ENCODE results near the gene KIF1A. TPM values are rescaled to one million over a fixed set of nuclear protein-coding genes. Genes with fewer than 3 reads are reported as not detected.

KIF1A gene
- total and polyA plus RNA-seq, 10 of the 15 experiments (the other 5 are each of a cell fraction or from before 2014, with no cell fraction given) = 0.04 to 0.95 (median 0.06) TPM; not detected in 5

DNA sequence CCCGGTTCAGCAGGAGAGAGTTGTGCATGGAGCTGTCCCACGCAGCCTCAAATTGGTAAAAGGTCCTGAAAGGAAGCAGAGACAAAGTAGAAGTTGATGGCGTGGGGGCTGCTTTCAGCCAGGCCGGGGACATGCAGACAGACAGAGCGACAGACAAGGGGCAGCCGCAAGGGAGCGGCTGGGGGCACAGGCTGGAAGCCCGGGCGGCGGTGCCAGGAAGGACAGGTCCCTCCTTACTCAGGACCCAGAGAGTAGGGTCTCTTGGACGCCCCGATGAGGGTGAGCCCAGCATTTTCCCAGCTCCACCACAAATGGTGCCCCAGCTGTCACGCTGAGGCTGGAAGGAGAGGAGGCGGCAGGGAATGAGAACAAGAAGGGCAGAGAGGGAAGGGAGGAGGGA, 93.1 kb downstream of the KIF1A start (continued):
- TF ChIP-seq BCL11A (IDR thresholded peaks at IDR 0.05; ENCODE audit: low read depth, low read length) (no peak), SREBF2 (IDR thresholded peaks at IDR 0.05; ENCODE audit: low read length) (no peak), NFIC (IDR thresholded peaks at IDR 0.05; ENCODE audit: low read depth, low read length) (no peak), ASH2L (IDR thresholded peaks at IDR 0.05; ENCODE audit: borderline replicate concordance, low read depth) (no peak), EP300 (IDR thresholded peaks at IDR 0.05; ENCODE audit: borderline replicate concordance in 1 of 2, control insufficient read depth in 1 of 2, low read depth in 2 of 2, low read length in 2 of 2) (no peak), TAF1 (IDR thresholded peaks at IDR 0.05; ENCODE audit: borderline replicate concordance, low read depth, low read length) (no peak), NFXL1 (IDR thresholded peaks at IDR 0.05; ENCODE audit: borderline replicate concordance) (no peak), HDAC6 (IDR thresholded peaks at IDR 0.05; ENCODE audit: unreplicated experiment) (no peak), KDM1A (IDR thresholded peaks at IDR 0.05; ENCODE audit: borderline replicate concordance) (no peak), TARDBP (IDR thresholded peaks at IDR 0.05; ENCODE audit: borderline replicate concordance) (no peak)

DNA sequence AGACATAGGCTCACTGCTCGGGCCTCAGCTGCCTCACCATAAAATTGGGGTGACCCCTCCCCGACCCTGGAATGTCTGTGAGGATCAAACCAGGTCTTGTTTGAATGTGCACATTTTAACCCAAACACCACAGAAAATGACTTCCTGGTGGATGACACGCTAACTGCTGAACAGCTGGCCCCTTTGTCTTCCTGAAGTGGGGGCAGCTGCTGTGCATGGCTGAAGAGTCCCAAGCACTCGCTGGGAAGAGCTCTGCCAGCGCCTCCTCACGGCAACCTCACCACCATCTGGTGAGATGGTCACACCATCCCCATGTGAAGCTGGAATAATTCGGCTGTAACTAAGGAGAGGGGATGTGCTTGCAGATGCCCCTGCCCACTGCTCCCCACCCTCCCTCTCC, 94.3 kb downstream of the KIF1A start:
- Histone ChIP-seq H3K27ac (ENCODE audit: control insufficient read depth, insufficient read depth) (no peak overlapping the region), H3K9me3 (replicated peaks; ENCODE audit: control insufficient read depth, insufficient read depth, low read length) (no peaks in the 10 kb centered on the region), H3K4me2 (ENCODE audit: control insufficient read depth, insufficient read depth) (no peak overlapping the region), H3K79me2 (ENCODE audit: control insufficient read depth, insufficient read depth, low read length) (no peaks in the 10 kb centered on the region), H2AFZ (ENCODE audit: control insufficient read depth, low read depth, low read length) (no peak overlapping the region), H3K9ac (ENCODE audit: control insufficient read depth, insufficient read depth, low read length) (no peak overlapping the region), H3K4me1 (ENCODE audit: control insufficient read depth, insufficient read depth, low read length) (no peaks in the 10 kb centered on the region), H3K4me3 (no peak overlapping the region), H3K27me3 (replicated peaks in 1 of 2; ENCODE audit: control insufficient read depth in 2 of 2, insufficient read depth in 2 of 2, low read length in 1 of 2) (peaks cover 0 to 1% of the 10 kb centered on the region in 2 experiments; a peak in 2 of 4 replicates), H4K20me1 (ENCODE audit: control insufficient read depth, insufficient read depth) (no peaks in the 10 kb centered on the region), H3K36me3 (ENCODE audit: control insufficient read depth in 2 of 2, insufficient read depth in 2 of 2, low read length in 1 of 2) (no peaks in the 10 kb centered on the region)
- ChIA-PET POLR2A (no interaction called here), RAD21 (ENCODE audit: unreplicated experiment) (no interaction called here), CTCF (interaction anchor here (0.9 kb wide), 1 partner anchor 211 kb away, joined by 3 read pairs; no protein-coding TSS in a partner anchor), SMC1A (ENCODE audit: uncharacterized antibody, unreplicated experiment) (no interaction called here)
- TF ChIP-seq SREBF1 (IDR thresholded peaks at IDR 0.05; ENCODE audit: low read length) = no peak
- TF ChIP-seq MEF2B (IDR thresholded peaks at IDR 0.05; ENCODE audit: partially characterized antibody, poor library complexity, severe bottlenecking) = no peak
- no peak for TF ChIP-seq YBX1 (IDR thresholded peaks at IDR 0.05)
- no peak for TF ChIP-seq ZNF274 (IDR thresholded peaks at IDR 0.05; ENCODE audit: insufficient read depth, insufficient read length)
- no peak for TF ChIP-seq IKZF1 (conservative IDR thresholded peaks at IDR 0.05)
- ATAC-seq = no peak
- in situ Hi-C loops (cut with MboI) = no loop called here
- no peak for FAIRE-seq
- WGBS (ENCODE audit: insufficient coverage, insufficient replicate concordance, low lambda C conversion rate, missing lambda C conversion rate) = 33% methylated on average over 7 of the region's 7 CpGs
- no peak for DNase-seq (ENCODE audit: low read depth, low spot score)
- intact Hi-C loops (cut with micrococcal nuclease; ENCODE audit: unreplicated experiment) = no loop called here
- no TSS peak for BruUV-seq (replicated peaks)
